Tibial nerve (tissue), 4 donors: ENCODE results near the gene ADRA2B. TPM values are rescaled to one million over a fixed set of nuclear protein-coding genes. Genes with fewer than 3 reads are reported as not detected.

Experiments
- DNase-seq, 2 donors: peaks; one replicate each; pipeline ENCODE4 v3.0.0-alpha.2; 2019; ENCODE audit warnings: low spot score in 2 of 2
- H3K27ac ChIP-seq, 4 donors: fragments of 200-600 bp; sonication (generic) in 3 of 4; one replicate each; pipeline ENCODE4 v1.5.1; 2017 to 2019; ENCODE audit warnings: mild to moderate bottlenecking in 1 of 4
- H3K27me3 ChIP-seq, 2 donors: fragments of 200-600 bp; sonication (generic) in 1 of 2; one replicate each; pipeline versions ENCODE4 v1.5.1 to v1.6.0; 2017 to 2019
- H3K36me3 ChIP-seq, 3 donors: fragments of 200-600 bp; sonication (generic); one replicate each; pipeline ENCODE4 v1.5.1; 2018 to 2019
- H3K4me1 ChIP-seq, 4 donors: fragments of 200-600 bp; sonication (generic) in 3 of 4; one replicate each; pipeline ENCODE4 v1.5.1; 2017 to 2019
- H3K4me3 ChIP-seq, 4 donors: fragments of 200-600 bp; sonication (generic) in 3 of 4; one replicate each; pipeline ENCODE4 v1.5.1; 2017 to 2019; ENCODE audit warnings: mild to moderate bottlenecking in 1 of 4, moderate library complexity in 1 of 4
- H3K9me3 ChIP-seq, 4 donors: fragments of 200-600 bp; sonication (generic) in 3 of 4; one replicate each; pipeline ENCODE4 v1.5.1; 2017 to 2019
- CTCF ChIP-seq, 5 experiments: fragments of 200-600 bp in 3 of 5; fragments of 450-650 bp in 2 of 5; sonication (generic) in 3 of 5; IDR thresholded peaks; one replicate each; pipeline ENCODE4 v1.5.1; 2016 to 2019; ENCODE audit warnings: antibody characterized with exemption in 5 of 5, mild to moderate bottlenecking in 3 of 5, moderate library complexity in 2 of 5
- EP300 ChIP-seq, 2 donors: sonication (generic); formaldehyde crosslinking; IDR thresholded peaks; one replicate each; pipeline ENCODE4 v1.6.1; 2017; ENCODE audit warnings: antibody characterized with exemption in 2 of 2, mild to moderate bottlenecking in 1 of 2
- POLR2A ChIP-seq, 2 donors: fragments of 450-650 bp; IDR thresholded peaks; one replicate each; pipeline ENCODE4 v1.6.1; 2017; ENCODE audit warnings: antibody characterized with exemption in 2 of 2, mild to moderate bottlenecking in 2 of 2, moderate library complexity in 2 of 2
- WGBS, 2 donors: methylation state at CpG; one replicate each; pipeline ENCODE4 v1.1.5; 2018; 5-methylcytosine and 5-hydroxymethylcytosine counted together
- total RNA-seq, 4 donors: library from RNA; depleted of rRNA; stranded (reverse); fragments of >200 nt; gene quantifications; one replicate each; pipeline ENCODE4 v1.1.0, GENCODE V29; 2016

The ADRA2B gene
- total RNA-seq, 4 donors from 2014 or later, result 2.1 to 5.0 (median 4.7) TPM

GRCh38 chr2:96083989-96084857 lies 32.1 kb downstream of the ADRA2B start:
- WGBS, 2 donors, result 85 to 87% methylated on average over 17 to 22 of the region's 22 CpGs
- no peaks in the 10 kb centered on the region for H3K36me3 ChIP-seq
- H3K4me1 ChIP-seq, result peaks cover 0 to 14% (median 6%) of the 10 kb centered on the region in 4 donors
- DNase-seq, result peak in 1 of 2 donors; percentile 2
- H3K27me3 ChIP-seq, result no peaks in the 10 kb centered on the region
- no peak overlapping the region for H3K4me3 ChIP-seq
- no peak overlapping the region for H3K27ac ChIP-seq
- H3K9me3 ChIP-seq, result no peaks in the 10 kb centered on the region
- TF ChIP-seq POLR2A (IDR thresholded peaks at IDR 0.05), result no peak
- no peak for TF ChIP-seq CTCF (IDR thresholded peaks at IDR 0.05)
- TF ChIP-seq EP300 (IDR thresholded peaks at IDR 0.05), result no peak

GRCh38 chr2:96083064-96083939 lies 33.1 kb downstream of the ADRA2B start:
- H3K4me1 ChIP-seq, result peaks cover 0 to 14% (median 6%) of the 10 kb centered on the region in 4 donors
- no peak overlapping the region for H3K4me3 ChIP-seq
- DNase-seq, result peak in 1 of 2 donors; percentile 3
- WGBS, 2 donors, result 29 to 48% methylated on average over 6 of the region's 9 CpGs
- H3K27me3 ChIP-seq, result no peaks in the 10 kb centered on the region
- no peaks in the 10 kb centered on the region for H3K36me3 ChIP-seq
- H3K9me3 ChIP-seq, result no peaks in the 10 kb centered on the region
- peak overlapping the region in 1 of 4 donors; percentile 70 for H3K27ac ChIP-seq
- TF ChIP-seq POLR2A (IDR thresholded peaks at IDR 0.05) (no peak), EP300 (IDR thresholded peaks at IDR 0.05) (no peak), CTCF (IDR thresholded peaks at IDR 0.05) (no peak)

GRCh38 chr2:96082211-96083063 lies 33.9 kb downstream of the ADRA2B start:
- peak overlapping the region in 1 of 4 donors; percentile 70 for H3K27ac ChIP-seq
- DNase-seq, result peak in 1 of 2 donors; percentile 5
- no peaks in the 10 kb centered on the region for H3K36me3 ChIP-seq
- WGBS, 2 donors, result 86% methylated on average over 9 to 14 of the region's 14 CpGs
- H3K9me3 ChIP-seq, result no peaks in the 10 kb centered on the region
- no peak overlapping the region for H3K4me3 ChIP-seq
- H3K4me1 ChIP-seq, result peaks cover 0 to 14% (median 6%) of the 10 kb centered on the region in 4 donors
- no peaks in the 10 kb centered on the region for H3K27me3 ChIP-seq
- TF ChIP-seq POLR2A (IDR thresholded peaks at IDR 0.05), result no peak
- TF ChIP-seq EP300 (IDR thresholded peaks at IDR 0.05), result no peak
- TF ChIP-seq CTCF (IDR thresholded peaks at IDR 0.05), result no peak

GRCh38 chr2:96081042-96081441 lies 35.3 kb downstream of the ADRA2B start:
- 82 to 85% methylated on average over 2 of the region's 2 CpGs for WGBS, 2 donors
- no peak for DNase-seq
- TF ChIP-seq EP300 (IDR thresholded peaks at IDR 0.05) (no peak), POLR2A (IDR thresholded peaks at IDR 0.05) (no peak), CTCF (IDR thresholded peaks at IDR 0.05) (no peak)
- H3K27ac ChIP-seq, result no peak overlapping the region
- no peaks in the 10 kb centered on the region for H3K27me3 ChIP-seq
- no peak overlapping the region for H3K4me3 ChIP-seq
- peaks cover 0 to 14% (median 6%) of the 10 kb centered on the region in 4 donors for H3K4me1 ChIP-seq
- no peaks in the 10 kb centered on the region for H3K36me3 ChIP-seq
- peaks cover 0 to 12% (median 3%) of the 10 kb centered on the region in 4 donors for H3K9me3 ChIP-seq
